PC-9 (cell line): ENCODE results near the gene LDHD. TPM values are rescaled to one million over a fixed set of nuclear protein-coding genes. Genes with fewer than 3 reads are reported as not detected.

Experiments used
- BruUV-seq: library from RNA; stranded (reverse); fragments of 400-500 nt; replicated peaks from 2 replicates; lab custom pipeline; 2021; lab: Mats Ljungman, UMichigan
- CTCF ChIA-PET: fragments of 300-600 bp; sonication (Branson Sonifier 250); formaldehyde crosslinking; loops from one replicate; lab custom pipeline; 2022; ENCODE audit warnings: antibody characterized with exemption; lab: Charles Lee
- POLR2A ChIA-PET: fragments of 300-600 bp; sonication (Branson Sonifier 250); formaldehyde crosslinking; loops from one replicate; lab custom pipeline; 2022; ENCODE audit warnings: antibody characterized with exemption; ENCODE audit not compliant: unreplicated experiment; lab: Charles Lee
- DNase-seq, 2 experiments: peaks; one replicate each; pipeline versions ENCODE4 v3.0.0 to v3.0.0-alpha.2; 2015 to 2022; ENCODE audit warnings: mixed read lengths in 1 of 2
- H2AFZ ChIP-seq: fragments of 200-600 bp; sonication (generic); 2 replicates; pipeline ENCODE4 v1.8.1; 2017; ENCODE audit warnings: antibody characterized with exemption
- H3F3A ChIP-seq: fragments of 200-600 bp; sonication (generic); 2 replicates; pipeline ENCODE4 v1.8.1; 2017; ENCODE audit warnings: antibody characterized with exemption, mild to moderate bottlenecking, low read depth; ENCODE audit not compliant: insufficient read depth
- H3K27ac ChIP-seq: fragments of 200-600 bp; sonication (generic); 2 replicates; pipeline ENCODE4 v1.6.1; 2016; ENCODE audit warnings: mixed run types
- H3K27me3 ChIP-seq: fragments of 200-600 bp; sonication (generic); 2 replicates; pipeline ENCODE4 v1.6.1; 2016; ENCODE audit warnings: low read depth, mixed run types; ENCODE audit not compliant: insufficient read depth
- H3K36me3 ChIP-seq: fragments of 200-600 bp; sonication (generic); 2 replicates; pipeline ENCODE4 v1.6.1; 2016; ENCODE audit warnings: low read depth, mixed run types
- H3K4me1 ChIP-seq: fragments of 200-600 bp; sonication (generic); replicated peaks from 2 replicates; pipeline ENCODE4 v1.6.1; 2016; ENCODE audit warnings: mixed run types; ENCODE audit not compliant: insufficient read depth
- H3K4me2 ChIP-seq: fragments of 200-600 bp; sonication (generic); 2 replicates; pipeline ENCODE4 v1.6.1; 2017; ENCODE audit warnings: mixed run types
- H3K4me3 ChIP-seq: fragments of 200-600 bp; sonication (generic); 2 replicates; pipeline ENCODE4 v1.6.1; 2016; ENCODE audit warnings: mixed run types
- H3K79me2 ChIP-seq: fragments of 200-600 bp; sonication (generic); 2 replicates; pipeline ENCODE4 v1.6.1; 2017; ENCODE audit warnings: low read depth, mixed run types
- H3K9me2 ChIP-seq: fragments of 200-600 bp; sonication (generic); 2 replicates; pipeline ENCODE4 v1.8.1; 2017; ENCODE audit warnings: mild to moderate bottlenecking; ENCODE audit not compliant: insufficient read depth
- H3K9me3 ChIP-seq: fragments of 200-600 bp; sonication (generic); 2 replicates; pipeline ENCODE4 v1.8.1; 2016; ENCODE audit warnings: low read depth; ENCODE audit not compliant: insufficient read depth
- H4K20me1 ChIP-seq: fragments of 200-600 bp; sonication (generic); 2 replicates; pipeline ENCODE4 v1.8.1; 2017; ENCODE audit not compliant: insufficient read depth
- CTCF ChIP-seq: fragments of 200-600 bp; sonication (generic); conservative IDR thresholded peaks from 2 replicates; pipeline ENCODE4 v1.6.1; 2017; ENCODE audit warnings: mixed run types, antibody characterized with exemption, mild to moderate bottlenecking, moderate library complexity
- EZH2 ChIP-seq: fragments of 200-600 bp; sonication (generic); IDR thresholded peaks from 2 replicates; pipeline ENCODE4 v1.8.0; 2017; ENCODE audit warnings: antibody characterized with exemption, low read depth
- intact Hi-C: fragments of 100-400 bp; cut with micrococcal nuclease; formaldehyde crosslinking; loops from one replicate; pipeline ENCODE4 v1.10.0; 2022; ENCODE audit not compliant: unreplicated experiment
- total RNA-seq: library from RNA; stranded (reverse); gene quantifications from 2 replicates; pipeline ENCODE4 v1.2.3, GENCODE V29; 2021

LDHD gene
- total RNA-seq, 1 experiment from 2014 or later, result 1.3 TPM

GRCh38 chr16:75120253-75120652, 3.7 kb upstream of the LDHD start:
- Histone ChIP-seq H3K27ac (no peak overlapping the region), H3K9me3 (peaks cover 18% of the 10 kb centered on the region), H3K4me1 (peaks cover 7% of the 10 kb centered on the region), H3K79me2 (no peaks in the 10 kb centered on the region), H3K4me3 (peak overlapping the region; percentile 40; the same call in 1 of the 2 replicates), H3K9me2 (no peaks in the 10 kb centered on the region), H3K4me2 (peak overlapping the region; percentile 41), H3K27me3 (no peaks in the 10 kb centered on the region), H4K20me1 (no peaks in the 10 kb centered on the region), H3F3A (peaks cover 14% of the 10 kb centered on the region; the same call in 1 of the 2 replicates), H3K36me3 (no peaks in the 10 kb centered on the region), H2AFZ (no peak overlapping the region)
- no peak for TF ChIP-seq EZH2
- no peak for TF ChIP-seq CTCF
- CTCF ChIA-PET, result no interaction called here
- POLR2A ChIA-PET, result no interaction called here
- peak in 1 of 2 experiments; percentile 62 for DNase-seq
- BruUV-seq, result no TSS peak
- intact Hi-C loops, result no loop called here

GRCh38 chr16:75118943-75119539, 2.5 kb upstream of the LDHD start:
- ChIA-PET CTCF (interaction anchor here (0.6 kb wide), 1 partner anchor 115 kb away, joined by 3 read pairs; no protein-coding TSS in a partner anchor), POLR2A (interaction anchor here (0.6 kb wide), 1 partner anchor 54 kb away, joined by 3 read pairs; no protein-coding TSS in a partner anchor)
- DNase-seq, result no peak
- TF ChIP-seq CTCF, result no peak
- TF ChIP-seq EZH2, result no peak
- no peaks in the 10 kb centered on the region for H3K9me2 ChIP-seq
- H3K4me3 ChIP-seq, result no peak overlapping the region
- no peak overlapping the region for H2AFZ ChIP-seq
- H3K27me3 ChIP-seq, result no peaks in the 10 kb centered on the region
- H3K36me3 ChIP-seq, result no peaks in the 10 kb centered on the region
- H3F3A ChIP-seq, result peaks cover 14% of the 10 kb centered on the region; the same call in 1 of the 2 replicates
- peaks cover 18% of the 10 kb centered on the region for H3K9me3 ChIP-seq
- peaks cover 7% of the 10 kb centered on the region for H3K4me1 ChIP-seq
- no peak overlapping the region for H3K27ac ChIP-seq
- BruUV-seq, result no TSS peak
- no peaks in the 10 kb centered on the region for H3K79me2 ChIP-seq
- intact Hi-C loops, result no loop called here
- H4K20me1 ChIP-seq, result no peaks in the 10 kb centered on the region
- no peak overlapping the region for H3K4me2 ChIP-seq

GRCh38 chr16:75116911-75117245, 298 bp upstream of the LDHD start:
- H3K36me3 ChIP-seq, result no peaks in the 10 kb centered on the region
- no peaks in the 10 kb centered on the region for H3K79me2 ChIP-seq
- H2AFZ ChIP-seq, result no peak overlapping the region
- H3K9me3 ChIP-seq, result peaks cover 14% of the 10 kb centered on the region
- TF ChIP-seq EZH2 (no peak), CTCF (no peak)
- H3K27ac ChIP-seq, result no peak overlapping the region
- DNase-seq, result no peak
- no peak overlapping the region for H3K4me3 ChIP-seq
- H3K27me3 ChIP-seq, result no peaks in the 10 kb centered on the region
- no TSS peak for BruUV-seq
- ChIA-PET POLR2A (interaction anchor here (0.6 to 0.7 kb wide), 2 partner anchors 114 to 118 kb away, joined by 3 to 6 read pairs; partner anchors contain the start of gene ZNRF1), CTCF (no interaction called here)
- peak overlapping the region; percentile 51; the same call in 1 of the 2 replicates for H3K4me2 ChIP-seq
- H3F3A ChIP-seq, result peaks cover 9% of the 10 kb centered on the region; the same call in 1 of the 2 replicates
- H4K20me1 ChIP-seq, result no peaks in the 10 kb centered on the region
- intact Hi-C loops, result no loop called here
- no peaks in the 10 kb centered on the region for H3K9me2 ChIP-seq
- peaks cover 7% of the 10 kb centered on the region for H3K4me1 ChIP-seq
